GM21825 (cell line): Measurements from ENCODE around the gene ZDHHC11B.

Experiments
- ATAC-seq: cut with Tn5 transposase; IDR thresholded peaks from one replicate; pipeline ENCODE4 v1.9.1; 2021; ENCODE audit warnings: mild to moderate bottlenecking, moderate library complexity; ENCODE audit not compliant: unreplicated experiment

Gene ZDHHC11B

GRCh38 chr5:663436-664342, 120.8 kb downstream of the ZDHHC11B start:
- ATAC-seq, result no peak

DNA sequence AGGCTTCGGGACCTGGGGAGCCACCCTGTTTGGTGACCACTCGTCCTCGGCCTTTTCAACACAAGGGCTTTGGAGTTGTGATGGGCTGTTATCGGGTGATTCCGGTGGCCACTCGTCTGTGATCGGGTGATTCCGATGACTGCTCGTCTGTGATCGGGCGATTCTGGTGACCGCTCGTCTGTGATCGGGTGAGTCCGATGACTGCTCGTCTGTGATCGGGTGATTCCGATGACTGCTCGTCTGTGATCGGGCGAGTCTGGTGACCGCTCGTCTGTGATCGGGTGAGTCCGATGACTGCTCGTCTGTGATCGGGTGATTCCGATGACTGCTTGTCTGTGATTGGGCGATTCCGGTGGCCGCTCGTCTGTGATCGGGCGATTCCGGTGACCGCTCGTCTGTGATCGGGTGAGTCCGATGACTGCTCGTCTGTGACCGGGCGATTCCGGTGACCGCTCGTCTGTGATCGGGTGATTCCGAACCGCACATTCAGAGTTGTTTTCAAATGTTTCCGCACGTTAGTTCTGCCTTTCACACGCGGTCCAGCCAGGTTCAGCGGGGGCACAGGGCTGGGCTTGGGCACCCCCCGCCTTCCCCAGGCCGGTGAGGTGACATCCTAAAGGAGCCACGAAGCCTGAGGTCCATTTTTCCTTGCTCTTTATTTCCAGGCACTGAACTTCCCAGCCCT, 121.6 kb downstream of the ZDHHC11B start:
- no peak for ATAC-seq

GRCh38 chr5:661891-662750, 122.4 kb downstream of the ZDHHC11B start:
- ATAC-seq, result no peak

GRCh38 chr5:660491-661030, 124.0 kb downstream of the ZDHHC11B start:
- ATAC-seq, result no peak
